Panc1 (cell line): ENCODE results near the gene PRKAG2. TPM values are rescaled to one million over a fixed set of nuclear protein-coding genes. Genes with fewer than 3 reads are reported as not detected.

Experiments used
- ATAC-seq: fragments of 200-7000 bp; cut with Tn5 transposase; 2 replicates; pipeline ENCODE4 v1.9.1; 2020; ENCODE audit warnings: mild to moderate bottlenecking, moderate library complexity
- BruUV-seq: library from RNA; stranded (reverse); fragments of 400-500 nt; replicated peaks from 2 replicates; lab custom pipeline; 2021; lab: Mats Ljungman, UMichigan
- CTCF ChIA-PET: fragments of 300-600 bp; sonication (Branson Sonifier 250); formaldehyde crosslinking; loops from one replicate; lab custom pipeline; 2022; ENCODE audit warnings: antibody characterized with exemption; lab: Charles Lee
- POLR2A ChIA-PET: fragments of 300-600 bp; sonication (Branson Sonifier 250); formaldehyde crosslinking; loops from one replicate; lab custom pipeline; 2022; ENCODE audit warnings: antibody characterized with exemption; lab: Charles Lee
- DNase-seq: peaks from one replicate; pipeline ENCODE4 v3.0.0-alpha.2; 2010; ENCODE audit warnings: low read depth, low spot score
- H3K27ac ChIP-seq: 2 replicates; pipeline ENCODE4 v1.5.1; 2011; ENCODE audit warnings: mild to moderate bottlenecking, low read length, inconsistent platforms
- H3K27me3 ChIP-seq: fragments of 200-500 bp; sonication (Bioruptor generic); 2 replicates; pipeline ENCODE4 v1.6.0; 2014; ENCODE audit warnings: low read length, inconsistent platforms; ENCODE audit not compliant: control insufficient read depth, insufficient read depth
- H3K36me3 ChIP-seq: fragments of 200-500 bp; sonication (Bioruptor generic); 2 replicates; pipeline ENCODE4 v1.5.1; 2014; ENCODE audit warnings: inconsistent platforms, mild to moderate bottlenecking, low read length, moderate library complexity; ENCODE audit not compliant: control insufficient read depth, insufficient read depth
- H3K4me1 ChIP-seq: 2 replicates; pipeline ENCODE4 v1.5.1; 2011; ENCODE audit warnings: inconsistent platforms, mild to moderate bottlenecking, low read length, moderate library complexity; ENCODE audit not compliant: control insufficient read depth, insufficient read depth
- H3K4me3 ChIP-seq, 2 experiments: 2 replicates each; pipeline ENCODE4 v1.5.1; 2011 to 2012; ENCODE audit warnings: low read depth in 2 of 2, low read length in 2 of 2, mild to moderate bottlenecking in 2 of 2, inconsistent platforms in 1 of 2, moderate library complexity in 1 of 2
- H3K9me3 ChIP-seq: fragments of 200-500 bp; sonication (Bioruptor generic); 2 replicates; pipeline ENCODE4 v1.5.1; 2014; ENCODE audit warnings: low read depth, mild to moderate bottlenecking, inconsistent platforms, low read length, moderate library complexity; ENCODE audit not compliant: control insufficient read depth, insufficient read depth
- POLR2AphosphoS5 ChIP-seq: IDR thresholded peaks from 2 replicates; pipeline ENCODE4 v1.6.1; 2012; ENCODE audit warnings: mild to moderate bottlenecking, low read depth, low read length, moderate library complexity
- REST ChIP-seq, 2 experiments: IDR thresholded peaks; 2 replicates each; pipeline ENCODE4 v1.6.1; 2011 to 2012; ENCODE audit warnings: low read depth in 2 of 2, control low read depth in 1 of 2, low read length in 1 of 2, mild to moderate bottlenecking in 1 of 2, moderate library complexity in 1 of 2; ENCODE audit not compliant: insufficient read depth in 1 of 2
- SIN3A ChIP-seq: IDR thresholded peaks from 2 replicates; pipeline ENCODE4 v1.6.1; 2012; ENCODE audit warnings: low read depth, mild to moderate bottlenecking, low read length, moderate library complexity, borderline replicate concordance; ENCODE audit not compliant: insufficient read depth
- TCF7L2 ChIP-seq: IDR thresholded peaks from 2 replicates; pipeline ENCODE4 v1.6.1; 2011; ENCODE audit warnings: mild to moderate bottlenecking, low read depth, low read length, inconsistent platforms
- in situ Hi-C: cut with HindIII; loops from 2 replicates; pipeline ENCODE4 v1.10.0; 2016; ENCODE audit warnings: low sequenced_read_pairs, low pct_unique_long_range_greater_than_20kb
- intact Hi-C: fragments of 100-400 bp; cut with micrococcal nuclease; formaldehyde crosslinking; loops from one replicate; pipeline ENCODE4 v1.10.0; 2022; ENCODE audit not compliant: unreplicated experiment
- total RNA-seq: library from RNA; stranded (reverse); gene quantifications from one replicate; pipeline ENCODE4 v1.2.1, GENCODE V29; 2021; ENCODE audit not compliant: unreplicated experiment
- TF ChIP-seq, protein P1 (sequence below): fragments of 450-650 bp; IDR thresholded peaks from 2 replicates; pipeline ENCODE4 v1.5.1; 2017; ENCODE audit warnings: mild to moderate bottlenecking

The PRKAG2 gene
- total RNA-seq, 1 experiment from 2014 or later = 71.6 TPM

DNA sequence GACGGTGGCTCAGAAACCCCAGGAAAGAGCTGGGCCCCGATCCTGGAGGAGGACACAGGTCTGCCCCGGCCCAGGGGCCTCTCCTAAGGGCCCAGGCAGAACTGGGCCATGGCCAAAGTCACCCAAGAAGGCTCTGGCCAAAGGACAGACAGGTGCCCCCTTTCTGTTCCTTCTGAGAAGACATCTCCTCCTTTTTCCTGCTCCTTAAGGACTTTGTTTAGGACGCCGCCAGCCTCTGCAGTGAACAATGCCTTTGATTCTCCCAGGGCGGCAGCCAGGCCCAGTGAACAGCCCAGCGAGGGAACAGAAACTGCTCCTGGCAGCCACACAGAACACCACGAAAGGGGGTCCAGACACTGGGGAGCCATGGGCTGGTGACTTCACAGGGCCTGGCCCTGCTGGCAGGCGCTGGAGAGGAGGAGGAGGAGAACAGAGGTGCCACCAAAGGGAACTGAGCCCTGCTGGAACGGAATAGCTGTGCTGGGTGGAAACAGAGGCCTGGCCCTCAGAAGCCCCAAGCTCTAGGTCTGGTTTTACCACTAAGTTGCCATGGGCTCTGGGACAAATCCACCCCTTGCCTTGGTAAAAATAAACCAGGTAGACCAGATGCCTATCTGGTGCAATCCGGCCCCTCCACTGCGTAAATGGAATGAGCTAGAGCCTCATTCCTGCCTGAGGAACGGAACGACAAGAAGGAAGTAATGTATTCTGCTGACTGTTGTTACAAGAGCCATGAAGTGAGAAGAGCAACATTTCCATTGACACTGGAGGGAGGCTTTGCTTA, 193.9 kb downstream of the PRKAG2 start:
- Histone ChIP-seq H3K27ac (peak overlapping the region; percentile 57; the same call in 1 of the 2 replicates), H3K9me3 (no peaks in the 10 kb centered on the region), H3K27me3 (no peaks in the 10 kb centered on the region), H3K4me3 (no peak overlapping the region), H3K4me1 (peaks cover 41% of the 10 kb centered on the region), H3K36me3 (no peaks in the 10 kb centered on the region)
- ChIA-PET CTCF (interaction anchor here (0.6 kb wide), 1 partner anchor 95 kb away, joined by 7 read pairs; no protein-coding TSS in a partner anchor), POLR2A (interaction anchor here (0.6 kb wide), 1 partner anchor 167 kb away, joined by 7 read pairs; no protein-coding TSS in a partner anchor)
- no peak for ATAC-seq
- DNase-seq = no peak
- in situ Hi-C loops (no loop called here), intact Hi-C loops (no loop called here)
- no TSS peak for BruUV-seq
- TF ChIP-seq REST (IDR thresholded peaks at IDR 0.05; ENCODE audit: insufficient read depth in 1 of 2, low read depth in 2 of 2, low read length in 1 of 2) (no peak), POLR2AphosphoS5 (no peak), TCF7L2 (no peak), SIN3A (no peak)
- TF ChIP-seq, protein P1, sequence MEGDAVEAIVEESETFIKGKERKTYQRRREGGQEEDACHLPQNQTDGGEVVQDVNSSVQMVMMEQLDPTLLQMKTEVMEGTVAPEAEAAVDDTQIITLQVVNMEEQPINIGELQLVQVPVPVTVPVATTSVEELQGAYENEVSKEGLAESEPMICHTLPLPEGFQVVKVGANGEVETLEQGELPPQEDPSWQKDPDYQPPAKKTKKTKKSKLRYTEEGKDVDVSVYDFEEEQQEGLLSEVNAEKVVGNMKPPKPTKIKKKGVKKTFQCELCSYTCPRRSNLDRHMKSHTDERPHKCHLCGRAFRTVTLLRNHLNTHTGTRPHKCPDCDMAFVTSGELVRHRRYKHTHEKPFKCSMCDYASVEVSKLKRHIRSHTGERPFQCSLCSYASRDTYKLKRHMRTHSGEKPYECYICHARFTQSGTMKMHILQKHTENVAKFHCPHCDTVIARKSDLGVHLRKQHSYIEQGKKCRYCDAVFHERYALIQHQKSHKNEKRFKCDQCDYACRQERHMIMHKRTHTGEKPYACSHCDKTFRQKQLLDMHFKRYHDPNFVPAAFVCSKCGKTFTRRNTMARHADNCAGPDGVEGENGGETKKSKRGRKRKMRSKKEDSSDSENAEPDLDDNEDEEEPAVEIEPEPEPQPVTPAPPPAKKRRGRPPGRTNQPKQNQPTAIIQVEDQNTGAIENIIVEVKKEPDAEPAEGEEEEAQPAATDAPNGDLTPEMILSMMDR = no peak

DNA sequence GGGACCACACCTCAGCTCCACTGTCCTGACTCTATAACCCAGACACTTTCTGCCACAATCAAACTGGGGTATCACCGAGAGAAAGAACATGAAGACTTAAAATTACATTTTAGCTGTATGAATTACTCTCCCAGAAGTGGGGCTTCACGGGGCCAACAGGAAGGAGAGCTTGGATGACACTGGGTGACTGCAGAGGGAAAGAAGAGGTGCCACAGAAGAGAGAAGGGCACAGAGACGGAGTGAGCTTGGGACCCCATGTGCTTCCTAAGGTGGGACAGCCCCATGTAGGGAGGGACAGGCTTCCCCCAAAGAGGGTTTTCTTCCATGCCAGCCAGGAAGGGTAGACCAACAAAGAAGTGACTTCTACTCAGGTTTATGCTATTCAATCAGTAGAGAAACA, 195.2 kb downstream of the PRKAG2 start:
- POLR2A ChIA-PET = no interaction called here

More for the DNA sequence above, 195.2 kb downstream of the PRKAG2 start:
- no peak for TF ChIP-seq TCF7L2
- TF ChIP-seq, protein P1 = no peak
- TF ChIP-seq POLR2AphosphoS5 = no peak
- TF ChIP-seq REST (IDR thresholded peaks at IDR 0.05; ENCODE audit: insufficient read depth in 1 of 2, low read depth in 2 of 2, low read length in 1 of 2) = no peak
- no peak for TF ChIP-seq SIN3A
- intact Hi-C loops = no loop called here
- in situ Hi-C loops = no loop called here
- no peaks in the 10 kb centered on the region for H3K36me3 ChIP-seq
- peaks cover 36% of the 10 kb centered on the region for H3K4me1 ChIP-seq
- H3K27ac ChIP-seq = 0 out of 2 replicates have a peak overlapping the region, but pooled peaks have one; percentile 12
- DNase-seq (no peak), ATAC-seq (no peak)
- H3K27me3 ChIP-seq = no peaks in the 10 kb centered on the region
- CTCF ChIA-PET = no interaction called here
- no peaks in the 10 kb centered on the region for H3K9me3 ChIP-seq
- no peak overlapping the region for H3K4me3 ChIP-seq
- no TSS peak for BruUV-seq
